ENCODE results near the gene KIAA1328.

GRCh38 chr18:36819621-36820020 is 9.3 kb upstream of the KIAA1328 start:
- TF ChIP-seq EZH2phosphoT487 (IDR thresholded peaks at IDR 0.05; ENCODE audit: insufficient read depth, low read depth) (no peak), EZH2 (IDR thresholded peaks at IDR 0.05; ENCODE audit: insufficient read depth, poor library complexity, severe bottlenecking) (no peak)
